ENCODE data around the gene ALKBH8.

ALKBH8 gene

GRCh38 chr11:107598225-107599139 is 32.9 kb upstream of the ALKBH8 start:
- Histone ChIP-seq H3K4me1 (ENCODE audit: low read length) (no peaks in the 10 kb centered on the region), H3K9ac (ENCODE audit: low read length) (no peak overlapping the region), H3K4me2 (ENCODE audit: low read length) (no peak overlapping the region), H3K4me3 (ENCODE audit: low read length) (no peak overlapping the region), H3K27ac (ENCODE audit: low read length) (no peak overlapping the region), H3K27me3 (ENCODE audit: low read depth, low read length) (peaks cover 12% of the 10 kb centered on the region; the same call in 1 of the 2 replicates), H3K79me2 (ENCODE audit: low read length) (no peaks in the 10 kb centered on the region), H3K36me3 (replicated peaks; ENCODE audit: low read depth, low read length) (no peaks in the 10 kb centered on the region), H4K20me1 (ENCODE audit: insufficient read depth, low read length) (no peaks in the 10 kb centered on the region), H3K9me3 (ENCODE audit: insufficient read depth, low read length) (no peaks in the 10 kb centered on the region), H2AFZ (ENCODE audit: low read depth, low read length) (no peak overlapping the region)
- TF ChIP-seq EZH2phosphoT487 (IDR thresholded peaks at IDR 0.05; ENCODE audit: low read depth) (no peak), CTCF (IDR thresholded peaks at IDR 0.05; ENCODE audit: low read depth, low read length) (peak; percentile 46)

GRCh38 chr11:107594736-107595135 is 29.2 kb upstream of the ALKBH8 start:
- Histone ChIP-seq H2AFZ (ENCODE audit: low read depth, low read length) (no peak overlapping the region), H3K27me3 (ENCODE audit: low read depth, low read length) (peaks cover 19% of the 10 kb centered on the region), H3K9ac (ENCODE audit: low read length) (no peak overlapping the region), H3K79me2 (ENCODE audit: low read length) (no peaks in the 10 kb centered on the region), H4K20me1 (ENCODE audit: insufficient read depth, low read length) (no peaks in the 10 kb centered on the region), H3K4me3 (ENCODE audit: low read length) (no peak overlapping the region), H3K9me3 (ENCODE audit: insufficient read depth, low read length) (no peaks in the 10 kb centered on the region), H3K4me1 (ENCODE audit: low read length) (no peaks in the 10 kb centered on the region), H3K4me2 (ENCODE audit: low read length) (no peak overlapping the region), H3K27ac (ENCODE audit: low read length) (no peak overlapping the region), H3K36me3 (replicated peaks; ENCODE audit: low read depth, low read length) (no peaks in the 10 kb centered on the region)
- TF ChIP-seq EZH2phosphoT487 (IDR thresholded peaks at IDR 0.05; ENCODE audit: low read depth) = no peak
- TF ChIP-seq CTCF (IDR thresholded peaks at IDR 0.05; ENCODE audit: low read depth, low read length) = no peak

- Histone ChIP-seq H4K20me1 (ENCODE audit: insufficient read depth, low read length) (no peaks in the 10 kb centered on the region), H3K27ac (ENCODE audit: low read length) (no peak overlapping the region), H3K9me3 (ENCODE audit: insufficient read depth, low read length) (no peaks in the 10 kb centered on the region), H3K4me1 (ENCODE audit: low read length) (no peaks in the 10 kb centered on the region), H2AFZ (ENCODE audit: low read depth, low read length) (no peak overlapping the region), H3K9ac (ENCODE audit: low read length) (no peak overlapping the region), H3K4me3 (ENCODE audit: low read length) (no peak overlapping the region), H3K27me3 (ENCODE audit: low read depth, low read length) (peaks cover 25% of the 10 kb centered on the region), H3K4me2 (ENCODE audit: low read length) (no peak overlapping the region), H3K79me2 (ENCODE audit: low read length) (no peaks in the 10 kb centered on the region), H3K36me3 (replicated peaks; ENCODE audit: low read depth, low read length) (no peaks in the 10 kb centered on the region)
- no peak for TF ChIP-seq CTCF (IDR thresholded peaks at IDR 0.05; ENCODE audit: low read depth, low read length)
- no peak for TF ChIP-seq EZH2phosphoT487 (IDR thresholded peaks at IDR 0.05; ENCODE audit: low read depth)
These were observed 28.4 kb upstream of the ALKBH8 start for GRCh38 chr11:107593951-107594350.

GRCh38 chr11:107592813-107593212 is 27.3 kb upstream of the ALKBH8 start:
- Histone ChIP-seq H3K27me3 (ENCODE audit: low read depth, low read length) (peaks cover 27% of the 10 kb centered on the region), H3K36me3 (replicated peaks; ENCODE audit: low read depth, low read length) (no peaks in the 10 kb centered on the region), H3K9me3 (ENCODE audit: insufficient read depth, low read length) (no peaks in the 10 kb centered on the region), H4K20me1 (ENCODE audit: insufficient read depth, low read length) (no peaks in the 10 kb centered on the region), H3K4me2 (ENCODE audit: low read length) (no peak overlapping the region), H3K79me2 (ENCODE audit: low read length) (no peaks in the 10 kb centered on the region), H3K4me3 (ENCODE audit: low read length) (no peak overlapping the region), H3K4me1 (ENCODE audit: low read length) (no peaks in the 10 kb centered on the region), H3K27ac (ENCODE audit: low read length) (no peak overlapping the region), H2AFZ (ENCODE audit: low read depth, low read length) (no peak overlapping the region), H3K9ac (ENCODE audit: low read length) (no peak overlapping the region)
- no peak for TF ChIP-seq EZH2phosphoT487 (IDR thresholded peaks at IDR 0.05; ENCODE audit: low read depth)
- no peak for TF ChIP-seq CTCF (IDR thresholded peaks at IDR 0.05; ENCODE audit: low read depth, low read length)

Measured in OCI-LY3 (cell line).